ENCODE data around the gene ZBTB8A. TPM values are rescaled to one million over a fixed set of nuclear protein-coding genes. Genes with fewer than 3 reads are reported as not detected.

The ZBTB8A gene
- total and polyA plus RNA-seq, 2 of the 8 experiments (the other 6 are each of a cell fraction or from before 2014, with no cell fraction given): 2.9 to 10.4 TPM

- no peak overlapping the region for H2BK5ac ChIP-seq (ENCODE audit: low read depth, low read length)
- ChIA-PET POLR2A (ENCODE audit: partially characterized antibody) (interaction anchor here (0.6 to 2.5 kb wide), 8 partner anchors 8 to 223 kb away, joined by 3 to 9 read pairs (median 4); no protein-coding TSS in a partner anchor), CTCF (ENCODE audit: partially characterized antibody) (interaction anchor here (0.6 to 2.5 kb wide), 9 partner anchors 9 to 267 kb away, joined by 3 to 8 read pairs (median 5); no protein-coding TSS in a partner anchor)
- no peak overlapping the region for H3K4ac ChIP-seq (replicated peaks; ENCODE audit: insufficient read length, low read depth, low read length)
- no peak overlapping the region for H3K4me2 ChIP-seq (ENCODE audit: insufficient read depth in 1 of 2, low read depth in 2 of 2, low read length in 2 of 2)
- H3K27ac ChIP-seq (ENCODE audit: low read depth, low read length): no peak overlapping the region
- no peak for FAIRE-seq
- H2AFZ ChIP-seq (ENCODE audit: low read length): no peak overlapping the region
- H2AK5ac ChIP-seq (ENCODE audit: low read depth, low read length): no peak overlapping the region
- no peak overlapping the region for H3K4me3 ChIP-seq (ENCODE audit: extremely low read depth in 1 of 4, insufficient read depth in 2 of 4, low read depth in 3 of 4, low read length in 4 of 4)
- H4K20me1 ChIP-seq (replicated peaks in 1 of 2; ENCODE audit: control insufficient read depth in 1 of 2, insufficient read depth in 2 of 2, low read length in 2 of 2): no peaks in the 10 kb centered on the region
- H2BK20ac ChIP-seq (ENCODE audit: low read length): no peak overlapping the region
- H3K27me3 ChIP-seq (replicated peaks in 1 of 4; ENCODE audit: control insufficient read depth in 3 of 4, extremely low read depth in 1 of 4, insufficient read depth in 3 of 4, low read length in 3 of 4): no peaks in the 10 kb centered on the region
- no peak overlapping the region for H3K18ac ChIP-seq (ENCODE audit: extremely low read depth, low read length)
- no peak overlapping the region for H3K14ac ChIP-seq (ENCODE audit: insufficient read length)
- no peak overlapping the region for H2BK12ac ChIP-seq (ENCODE audit: low read depth, low read length)
- no peak overlapping the region for H2BK15ac ChIP-seq (ENCODE audit: low read length)
- peaks cover 0 to 7% (median 0%) of the 10 kb centered on the region in 4 experiments; a peak in 2 of 8 replicates for H3K36me3 ChIP-seq (ENCODE audit: control insufficient read depth in 2 of 4, insufficient read depth in 4 of 4, low read length in 3 of 4)
- H3K79me2 ChIP-seq (ENCODE audit: control insufficient read depth in 1 of 2, insufficient read depth in 2 of 2, low read length in 2 of 2): no peaks in the 10 kb centered on the region
- 90% methylated on average over 5 of the region's 5 CpGs; no CpG with 5 or more reads in 1 of the 2 experiments for WGBS, 2 experiments (ENCODE audit: extremely low coverage in 1 of 2, insufficient coverage in 1 of 2, insufficient read length in 1 of 2, insufficient replicate concordance in 2 of 2, low coverage in 1 of 2, low lambda C conversion rate in 2 of 2, missing lambda C conversion rate in 1 of 2)
- H3K79me1 ChIP-seq (ENCODE audit: low read depth, low read length): no peaks in the 10 kb centered on the region
- H3K9ac ChIP-seq (replicated peaks in 1 of 4; ENCODE audit: extremely low read depth in 1 of 4, low read depth in 3 of 4, low read length in 3 of 4): no peak overlapping the region
- no peaks in the 10 kb centered on the region for H3K4me1 ChIP-seq (replicated peaks in 1 of 4; ENCODE audit: control insufficient read depth in 3 of 4, insufficient read depth in 4 of 4, low read length in 3 of 4)
- no peak overlapping the region for H4K5ac ChIP-seq (ENCODE audit: insufficient read length, low read depth, low read length)
- no peak overlapping the region for H3K56ac ChIP-seq (replicated peaks; ENCODE audit: insufficient read length, low read depth, low read length)
- H4K8ac ChIP-seq (ENCODE audit: extremely low read depth, insufficient read depth, low read length): no peak overlapping the region
- H3K23me2 ChIP-seq (ENCODE audit: low read depth, low read length): no peaks in the 10 kb centered on the region
- no peak overlapping the region for H3K23ac ChIP-seq (ENCODE audit: insufficient read length)
- H4K91ac ChIP-seq (replicated peaks; ENCODE audit: insufficient read length, low read length): no peak overlapping the region
- DNase-seq (ENCODE audit: low read depth in 1 of 2, low spot score in 2 of 2): no peak
- H3K9me3 ChIP-seq (ENCODE audit: insufficient read depth in 2 of 2, low read depth in 1 of 2, low read length in 1 of 2): no peaks in the 10 kb centered on the region
- no peak overlapping the region for H2BK120ac ChIP-seq (replicated peaks; ENCODE audit: low read depth, low read length)
- TF ChIP-seq SP4 (IDR thresholded peaks at IDR 0.05; ENCODE audit: low read length) (no peak), RBBP5 (IDR thresholded peaks at IDR 0.05; ENCODE audit: borderline replicate concordance, low read depth, low read length) (no peak), SRF (IDR thresholded peaks at IDR 0.05; ENCODE audit: low read depth, low read length) (no peak), YY1 (IDR thresholded peaks at IDR 0.05; ENCODE audit: low read depth, low read length) (no peak), POU5F1 (IDR thresholded peaks at IDR 0.05; ENCODE audit: low read depth, low read length) (no peak), E2F6 (IDR thresholded peaks at IDR 0.05) (no peak), SIX5 (IDR thresholded peaks at IDR 0.05; ENCODE audit: low read depth, low read length) (no peak), HDAC2 (IDR thresholded peaks at IDR 0.05; ENCODE audit: borderline replicate concordance in 1 of 2, low read depth in 2 of 2, low read length in 2 of 2) (no peak), ATF3 (IDR thresholded peaks at IDR 0.05; ENCODE audit: insufficient read depth, low read depth, low read length) (no peak), KDM4A (IDR thresholded peaks at IDR 0.05; ENCODE audit: low read depth, low read length, severe bottlenecking) (no peak)
These were observed 80.7 kb downstream of the ZBTB8A start for GRCh38 chr1:32619701-32620485.
